GM19324 (cell line): ENCODE data around the gene CHST1.

Source experiments
- ATAC-seq: cut with Tn5 transposase; IDR thresholded peaks from one replicate; pipeline ENCODE4 v1.9.1; 2021; ENCODE audit warnings: mild to moderate bottlenecking, moderate library complexity; ENCODE audit not compliant: unreplicated experiment, low FRiP score

CHST1 gene

GRCh38 chr11:45647786-45648185, 17.6 kb downstream of the CHST1 start:
- ATAC-seq = no peak

GRCh38 chr11:45647329-45647728, 18.1 kb downstream of the CHST1 start:
- no peak for ATAC-seq

- ATAC-seq = no peak
Observed at GRCh38 chr11:45646275-45646927, 19.0 kb downstream of the CHST1 start.

- ATAC-seq = no peak
Observed at GRCh38 chr11:45644981-45645889, 20.2 kb downstream of the CHST1 start.

- ATAC-seq = no peak
Observed at GRCh38 chr11:45643598-45644260, 21.7 kb downstream of the CHST1 start.

GRCh38 chr11:45641961-45642360, 23.5 kb downstream of the CHST1 start:
- ATAC-seq = no peak

GRCh38 chr11:45638051-45638450, 27.4 kb downstream of the CHST1 start:
- no peak for ATAC-seq

- no peak for ATAC-seq
Observed at GRCh38 chr11:45635907-45636306, 29.5 kb downstream of the CHST1 start.

GRCh38 chr11:45625611-45626010, 39.8 kb downstream of the CHST1 start:
- no peak for ATAC-seq

- ATAC-seq = no peak
Observed at GRCh38 chr11:45624095-45624494, 41.3 kb downstream of the CHST1 start.

- no peak for ATAC-seq
Observed at GRCh38 chr11:45622861-45623260, 42.6 kb downstream of the CHST1 start.

GRCh38 chr11:45622283-45622682, 43.1 kb downstream of the CHST1 start:
- no peak for ATAC-seq

GRCh38 chr11:45621588-45621987, 43.8 kb downstream of the CHST1 start:
- no peak for ATAC-seq

GRCh38 chr11:45620243-45620642, 45.2 kb downstream of the CHST1 start:
- no peak for ATAC-seq

GRCh38 chr11:45618897-45619296, 46.5 kb downstream of the CHST1 start:
- ATAC-seq = no peak

- ATAC-seq = no peak
Observed at GRCh38 chr11:45617871-45618601, 47.4 kb downstream of the CHST1 start.

GRCh38 chr11:45616802-45617549, 48.4 kb downstream of the CHST1 start:
- no peak for ATAC-seq

GRCh38 chr11:45615182-45615792, 50.1 kb downstream of the CHST1 start:
- ATAC-seq = no peak

GRCh38 chr11:45614196-45614828, 51.1 kb downstream of the CHST1 start:
- no peak for ATAC-seq
